HEK293 (cell line): ENCODE measurements around the gene CYB561A3.

ENCODE experiments used
- BCL11A ChIP-seq: fragments of 450-650 bp; formaldehyde crosslinking; IDR thresholded peaks from 2 replicates; pipeline ENCODE4 v1.5.1; 2016; ENCODE audit warnings: low read depth, missing biosample characterization, missing genetic modification characterization
- BCL11B ChIP-seq: fragments of 450-650 bp; formaldehyde crosslinking; IDR thresholded peaks from 2 replicates; pipeline ENCODE4 v1.5.1; 2016; ENCODE audit warnings: low read depth, missing biosample characterization, missing genetic modification characterization
- ELK4 ChIP-seq: IDR thresholded peaks from 2 replicates; pipeline ENCODE4 v1.6.1; 2011; ENCODE audit warnings: mild to moderate bottlenecking, low read depth, low read length, borderline replicate concordance
- GLI4 ChIP-seq: fragments of 450-650 bp; formaldehyde crosslinking; IDR thresholded peaks from 2 replicates; pipeline ENCODE4 v1.5.1; 2016; ENCODE audit warnings: missing biosample characterization, missing genetic modification characterization
- HIC1 ChIP-seq: fragments of 450-650 bp; formaldehyde crosslinking; IDR thresholded peaks from 2 replicates; pipeline ENCODE4 v1.5.1; 2016; ENCODE audit warnings: missing biosample characterization, missing genetic modification characterization
- HOXA7 ChIP-seq: sonication (generic); formaldehyde crosslinking; IDR thresholded peaks from 2 replicates; pipeline ENCODE4 v1.8.1; 2022; ENCODE audit warnings: missing genetic modification reagents, borderline replicate concordance
- HOXC10 ChIP-seq: sonication (generic); formaldehyde crosslinking; IDR thresholded peaks from 2 replicates; pipeline ENCODE4 v1.8.1; 2023; ENCODE audit warnings: mild to moderate bottlenecking, missing genetic modification reagents
- KLF9 ChIP-seq: fragments of 450-650 bp; formaldehyde crosslinking; IDR thresholded peaks from 2 replicates; pipeline ENCODE4 v1.5.1; 2016; ENCODE audit warnings: missing biosample characterization, missing genetic modification characterization, low read depth
- MYNN ChIP-seq: fragments of 450-650 bp; formaldehyde crosslinking; IDR thresholded peaks from 2 replicates; pipeline ENCODE4 v1.5.1; 2016; ENCODE audit warnings: missing biosample characterization, missing genetic modification characterization, borderline replicate concordance
- MZF1 ChIP-seq: fragments of 450-650 bp; formaldehyde crosslinking; IDR thresholded peaks from 2 replicates; pipeline ENCODE4 v1.5.1; 2017; ENCODE audit warnings: missing biosample characterization, missing genetic modification characterization, borderline replicate concordance
- REPIN1 ChIP-seq: fragments of 450-650 bp; formaldehyde crosslinking; IDR thresholded peaks from 2 replicates; pipeline ENCODE4 v1.5.1; 2017; ENCODE audit warnings: missing biosample characterization, missing genetic modification characterization, low read depth
- SALL2 ChIP-seq: fragments of 450-650 bp; formaldehyde crosslinking; IDR thresholded peaks from 2 replicates; pipeline ENCODE4 v1.5.0; 2017; ENCODE audit warnings: missing biosample characterization, mild to moderate bottlenecking, missing genetic modification characterization, borderline replicate concordance
- TCF7L2 ChIP-seq: IDR thresholded peaks from 2 replicates; pipeline ENCODE4 v1.6.1; 2011; ENCODE audit warnings: low read depth, mild to moderate bottlenecking, inconsistent platforms, low read length, moderate library complexity, borderline replicate concordance
- ZBTB17 ChIP-seq: fragments of 450-650 bp; formaldehyde crosslinking; IDR thresholded peaks from 2 replicates; pipeline ENCODE4 v1.5.1; 2016; ENCODE audit warnings: missing biosample characterization, missing genetic modification characterization
- ZBTB48 ChIP-seq: fragments of 450-650 bp; formaldehyde crosslinking; IDR thresholded peaks from 2 replicates; pipeline ENCODE4 v1.5.1; 2016; ENCODE audit warnings: missing biosample characterization, missing genetic modification characterization
- ZBTB8A ChIP-seq: fragments of 450-650 bp; formaldehyde crosslinking; IDR thresholded peaks from 2 replicates; pipeline ENCODE4 v1.5.1; 2016; ENCODE audit warnings: missing biosample characterization, missing genetic modification characterization
- ZFP37 ChIP-seq: fragments of 450-650 bp; formaldehyde crosslinking; IDR thresholded peaks from 2 replicates; pipeline ENCODE4 v1.5.1; 2016; ENCODE audit warnings: missing biosample characterization, missing genetic modification characterization
- ZNF112 ChIP-seq: fragments of 450-650 bp; formaldehyde crosslinking; IDR thresholded peaks from 2 replicates; pipeline ENCODE4 v1.5.0; 2017; ENCODE audit warnings: missing biosample characterization, missing genetic modification characterization
- ZNF121 ChIP-seq: fragments of 450-650 bp; formaldehyde crosslinking; IDR thresholded peaks from 2 replicates; pipeline ENCODE4 v1.5.1; 2016; ENCODE audit warnings: missing biosample characterization, missing genetic modification characterization
- ZNF155 ChIP-seq: fragments of 450-650 bp; formaldehyde crosslinking; IDR thresholded peaks from 2 replicates; pipeline ENCODE4 v1.5.1; 2016; ENCODE audit warnings: missing biosample characterization, missing genetic modification characterization
- ZNF175 ChIP-seq: fragments of 450-650 bp; formaldehyde crosslinking; IDR thresholded peaks from 2 replicates; pipeline ENCODE4 v1.5.1; 2016; ENCODE audit warnings: missing biosample characterization, missing genetic modification characterization
- ZNF24 ChIP-seq: fragments of 450-650 bp; formaldehyde crosslinking; IDR thresholded peaks from 2 replicates; pipeline ENCODE4 v1.5.1; 2016; ENCODE audit warnings: missing biosample characterization, missing genetic modification characterization
- ZNF302 ChIP-seq: fragments of 450-650 bp; formaldehyde crosslinking; IDR thresholded peaks from 2 replicates; pipeline ENCODE4 v1.5.1; 2016; ENCODE audit warnings: missing biosample characterization, missing genetic modification characterization, low read depth
- ZNF324 ChIP-seq: fragments of 450-650 bp; formaldehyde crosslinking; IDR thresholded peaks from 2 replicates; pipeline ENCODE4 v1.5.1; 2016; ENCODE audit warnings: missing biosample characterization, missing genetic modification characterization
- ZNF398 ChIP-seq: fragments of 450-650 bp; formaldehyde crosslinking; IDR thresholded peaks from 2 replicates; pipeline ENCODE4 v1.5.1; 2017; ENCODE audit warnings: missing biosample characterization, missing genetic modification characterization
- ZNF473 ChIP-seq: fragments of 450-650 bp; formaldehyde crosslinking; IDR thresholded peaks from 2 replicates; pipeline ENCODE4 v1.5.1; 2017; ENCODE audit warnings: missing biosample characterization, missing genetic modification characterization
- ZNF548 ChIP-seq: fragments of 450-650 bp; formaldehyde crosslinking; IDR thresholded peaks from 2 replicates; pipeline ENCODE4 v1.5.1; 2016; ENCODE audit warnings: missing biosample characterization, missing genetic modification characterization
- ZNF560 ChIP-seq: fragments of 450-650 bp; formaldehyde crosslinking; IDR thresholded peaks from 2 replicates; pipeline ENCODE4 v1.5.1; 2017; ENCODE audit warnings: missing biosample characterization, missing genetic modification characterization, borderline replicate concordance
- ZNF600 ChIP-seq: fragments of 450-650 bp; formaldehyde crosslinking; IDR thresholded peaks from 2 replicates; pipeline ENCODE4 v1.5.1; 2016; ENCODE audit warnings: missing biosample characterization, missing genetic modification characterization
- ZNF658 ChIP-seq: fragments of 450-650 bp; formaldehyde crosslinking; IDR thresholded peaks from 2 replicates; pipeline ENCODE4; 2016; ENCODE audit warnings: missing biosample characterization, missing genetic modification characterization
- ZNF664 ChIP-seq: fragments of 450-650 bp; formaldehyde crosslinking; IDR thresholded peaks from 2 replicates; pipeline ENCODE4 v1.5.1; 2016; ENCODE audit warnings: missing biosample characterization, missing genetic modification characterization
- ZNF747 ChIP-seq: fragments of 450-650 bp; formaldehyde crosslinking; IDR thresholded peaks from 2 replicates; pipeline ENCODE4 v1.5.1; 2016; ENCODE audit warnings: missing biosample characterization, missing genetic modification characterization
- ZNF830 ChIP-seq: fragments of 450-650 bp; IDR thresholded peaks from 2 replicates; pipeline ENCODE4 v1.5.0; 2018; ENCODE audit warnings: missing biosample characterization, missing genetic modification characterization, low read depth, mild to moderate bottlenecking, moderate library complexity
- ZNF837 ChIP-seq: fragments of 450-650 bp; formaldehyde crosslinking; IDR thresholded peaks from 2 replicates; pipeline ENCODE4 v1.5.1; 2016; ENCODE audit warnings: missing biosample characterization, missing genetic modification characterization
- ZSCAN23 ChIP-seq: fragments of 450-650 bp; formaldehyde crosslinking; IDR thresholded peaks from 2 replicates; pipeline ENCODE4 v1.5.1; 2016; ENCODE audit warnings: missing biosample characterization, missing genetic modification characterization
- ZSCAN30 ChIP-seq: fragments of 450-650 bp; IDR thresholded peaks from 2 replicates; pipeline ENCODE4 v1.5.1; 2018; ENCODE audit warnings: missing biosample characterization, mild to moderate bottlenecking, missing genetic modification characterization, moderate library complexity

Gene CYB561A3

GRCh38 chr11:61361741-61362541 is at the start of gene CYB561A3, which contains the start of gene TMEM138 (continued):
- TF ChIP-seq ZNF155 (tag by site-specific recombination) = no peak
- TF ChIP-seq REPIN1 = 0 out of 2 replicates have a peak, but pooled peaks have one; percentile 24
- TF ChIP-seq HIC1 (tag by site-specific recombination) = peak; percentile 100
- no peak; the same call in 1 of the 2 replicates for TF ChIP-seq ZSCAN30 (tag by site-specific recombination)
- TF ChIP-seq ZNF837 (tag by site-specific recombination) = no peak
- no peak for TF ChIP-seq MYNN (tag by site-specific recombination)
- TF ChIP-seq ZNF175 (tag by site-specific recombination) = no peak
- TF ChIP-seq ZFP37 (tag by site-specific recombination) = no peak
- no peak for TF ChIP-seq ZNF747 (tag by site-specific recombination)
- TF ChIP-seq TCF7L2 = no peak
- peak; percentile 87 for TF ChIP-seq ZNF600
- TF ChIP-seq ZBTB48 (tag by site-specific recombination) = peak; percentile 95
- TF ChIP-seq ZNF24 (tag by site-specific recombination) = peak; percentile 6; the same call in 1 of the 2 replicates
- TF ChIP-seq HOXC10 = no peak; the same call in 1 of the 2 replicates
- no peak; the same call in 1 of the 2 replicates for TF ChIP-seq ELK4
- TF ChIP-seq MZF1 (tag by site-specific recombination) = no peak
- TF ChIP-seq ZBTB17 (tag by site-specific recombination) = peak; percentile 90
- TF ChIP-seq KLF9 = peak; percentile 64; the same call in 1 of the 2 replicates
- 0 out of 2 replicates have a peak, but pooled peaks have one; percentile 25 for TF ChIP-seq ZNF324 (tag by site-specific recombination)
- no peak for TF ChIP-seq HOXA7
- no peak for TF ChIP-seq ZNF548 (tag by site-specific recombination)
- no peak for TF ChIP-seq ZSCAN23 (tag by site-specific recombination)
- TF ChIP-seq ZNF560 = no peak
- no peak for TF ChIP-seq SALL2 (tag by site-specific recombination)
- no peak for TF ChIP-seq GLI4
- TF ChIP-seq BCL11A (tag by site-specific recombination) = 0 out of 2 replicates have a peak, but pooled peaks have one; percentile 16
- TF ChIP-seq BCL11B (tag by site-specific recombination) = 0 out of 2 replicates have a peak, but pooled peaks have one; percentile 66
- TF ChIP-seq ZNF473 = no peak
- TF ChIP-seq ZNF302 (tag by site-specific recombination) = no peak
- TF ChIP-seq ZNF658 = no peak
- TF ChIP-seq ZNF121 (tag by site-specific recombination) = no peak
- TF ChIP-seq ZNF398 (tag by site-specific recombination) = no peak
- TF ChIP-seq ZBTB8A = no peak
- no peak for TF ChIP-seq ZNF112 (tag by site-specific recombination)
- no peak for TF ChIP-seq ZNF830 (tag by site-specific recombination)
- TF ChIP-seq ZNF664 (tag by site-specific recombination) = no peak
